Stimulated activated CD8-positive, alpha-beta memory T cell treated with anti-CD3 and anti-CD28 coated beads, Interleukin-4, amount 100 ng/mL, for 24 hours (primary cell): ENCODE results near the gene CCDC92B.
A peak's percentile ranks its signal among the peaks of the same experiment; 100 is the strongest.

Source experiments
- DNase-seq: peaks from one replicate; pipeline ENCODE4 v3.0.0-alpha.2; 2020; ENCODE audit warnings: low read depth

CCDC92B gene

DNA sequence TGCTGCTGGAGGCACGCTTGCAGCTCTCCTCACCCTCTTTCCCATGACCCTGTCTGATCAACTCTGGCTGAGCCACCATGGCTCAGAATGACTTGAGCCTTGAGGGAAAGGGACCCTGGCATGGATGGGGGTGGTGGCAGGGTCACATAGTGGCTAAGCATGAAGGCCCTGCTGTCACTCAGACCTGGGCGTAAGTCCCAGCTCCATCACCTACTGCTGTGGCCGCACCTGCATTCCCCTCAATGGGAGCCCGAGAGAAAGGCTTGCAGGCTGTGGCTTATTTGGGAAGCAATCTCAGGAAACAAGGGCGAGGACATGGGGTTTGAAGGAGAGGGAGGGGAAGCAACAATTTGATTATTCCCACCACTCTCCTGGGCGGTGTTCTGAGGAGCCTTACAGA is 29.0 kb upstream of the CCDC92B start:
- no peak for DNase-seq

DNA sequence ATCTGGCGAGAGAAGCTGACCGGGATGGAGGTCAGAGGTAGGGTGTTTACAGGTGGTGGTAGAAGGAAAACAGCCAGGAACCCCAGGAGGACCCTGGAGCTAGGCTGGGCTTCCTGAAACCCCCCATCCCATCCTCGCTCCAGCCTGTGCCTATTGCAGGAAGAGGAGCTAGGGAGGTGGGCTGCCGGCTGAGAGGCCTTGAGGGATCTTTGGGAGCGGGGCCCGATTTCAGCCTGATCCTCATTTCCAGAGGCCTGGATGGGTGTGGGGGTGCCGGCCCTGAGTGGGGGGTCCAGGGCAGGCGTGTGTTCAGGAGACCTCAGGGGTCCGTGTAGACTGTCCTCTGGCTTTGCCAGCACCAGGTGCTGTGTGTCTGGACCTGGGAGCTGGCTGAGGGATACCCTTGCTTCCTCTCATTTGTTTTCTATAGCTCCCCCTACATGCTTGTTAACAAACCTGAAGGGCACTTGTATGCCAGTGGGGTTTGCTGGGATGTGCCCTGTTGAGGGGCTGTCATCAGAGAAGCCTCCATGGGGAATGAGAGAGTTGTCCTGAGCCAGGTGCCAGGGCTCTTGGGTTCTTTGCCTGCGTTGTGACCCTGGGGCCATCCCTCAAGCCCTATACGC is 27.9 kb upstream of the CCDC92B start:
- no peak for DNase-seq

DNA sequence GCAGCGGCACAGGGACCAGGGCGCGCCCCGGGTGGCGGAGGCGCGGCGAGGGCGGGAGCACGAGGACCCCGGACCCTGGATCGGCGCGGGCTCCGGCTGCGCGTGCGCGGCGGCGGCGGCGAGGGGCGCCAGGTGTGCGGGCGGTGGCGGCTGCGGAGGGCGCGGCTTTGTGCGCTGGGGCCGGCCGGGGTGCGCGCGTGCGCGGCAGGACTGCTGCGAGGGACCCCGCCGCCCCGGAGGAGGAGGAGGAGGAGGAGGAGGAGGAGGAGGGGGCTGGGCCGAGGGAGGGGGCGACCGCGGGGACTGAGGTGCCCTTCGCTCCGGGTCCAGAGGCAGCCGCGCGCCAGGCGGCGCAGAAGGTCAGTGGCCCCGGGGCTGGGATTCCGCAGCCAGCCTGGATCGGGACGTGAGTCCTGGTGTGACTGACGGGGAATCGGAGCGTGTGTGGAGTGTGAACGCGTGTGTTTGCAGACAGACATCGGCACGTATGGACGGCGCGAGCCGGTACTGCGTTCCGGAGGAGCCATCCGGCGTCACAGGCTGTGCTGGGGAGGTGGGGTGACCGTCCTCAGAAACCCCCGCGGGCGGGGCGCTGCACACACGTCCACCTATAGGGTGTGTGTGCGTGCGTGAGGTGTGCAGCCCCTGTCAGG is 27.3 kb upstream of the CCDC92B start:
- DNase-seq, result no peak

DNA sequence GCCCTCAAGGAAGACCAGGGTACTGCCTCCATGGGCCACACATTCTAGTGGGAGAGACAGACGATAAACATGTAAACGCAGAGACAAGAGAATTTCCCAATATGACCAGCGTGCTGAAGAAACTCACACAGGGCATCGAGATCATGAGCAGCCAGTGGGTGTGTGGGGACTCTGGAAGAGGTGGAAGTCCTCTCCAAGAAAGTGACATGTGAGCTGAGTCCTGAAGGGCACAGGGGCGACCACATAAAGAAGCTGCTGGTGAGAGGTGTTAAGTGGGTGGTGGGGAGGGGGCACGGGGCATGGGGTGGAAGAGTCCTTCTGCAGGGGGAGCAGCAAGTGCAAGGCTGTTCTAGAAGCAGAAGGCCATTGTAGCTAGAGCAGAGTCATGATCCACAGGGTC is 25.8 kb upstream of the CCDC92B start:
- DNase-seq, result no peak

DNA sequence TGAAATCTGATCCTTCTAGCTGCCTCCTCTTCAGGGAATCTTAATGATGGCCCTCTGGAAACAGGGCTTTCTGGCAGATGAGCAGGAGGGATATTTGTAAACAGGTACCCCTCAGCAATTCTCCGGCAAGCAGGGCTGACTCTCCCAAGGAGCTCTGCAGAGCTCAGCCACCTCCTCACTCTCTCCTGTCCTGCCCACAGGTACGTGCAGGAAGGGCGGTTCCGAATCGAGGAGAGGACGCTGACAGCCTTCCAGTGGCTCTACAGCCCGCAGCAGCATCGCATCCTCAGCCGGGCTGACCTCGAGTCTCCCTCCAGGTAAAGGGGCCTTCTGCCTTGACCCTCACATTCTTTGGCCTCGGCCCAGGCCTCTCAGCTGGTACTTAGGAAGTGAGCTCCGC is 20.7 kb upstream of the CCDC92B start:
- DNase-seq, result no peak

DNA sequence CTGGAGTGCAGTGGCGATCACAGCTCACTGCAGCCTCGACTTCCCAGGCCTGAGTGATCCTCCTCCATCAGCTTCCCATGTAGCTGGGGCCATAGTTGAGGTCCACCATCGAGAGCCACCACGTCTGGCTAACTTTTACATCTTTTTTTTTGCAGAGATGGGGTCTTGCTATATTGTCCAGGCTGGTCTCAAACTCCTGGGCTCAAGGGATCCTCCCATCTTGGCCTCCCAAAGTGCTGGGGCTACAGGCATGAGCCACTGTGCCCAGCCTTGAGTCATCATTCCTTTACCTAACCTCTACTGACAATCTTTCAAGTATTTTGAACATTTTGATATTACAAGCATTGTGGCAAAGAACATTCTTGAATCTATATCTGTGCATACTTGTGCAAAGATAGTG is 9.4 kb upstream of the CCDC92B start:
- no peak for DNase-seq

DNA sequence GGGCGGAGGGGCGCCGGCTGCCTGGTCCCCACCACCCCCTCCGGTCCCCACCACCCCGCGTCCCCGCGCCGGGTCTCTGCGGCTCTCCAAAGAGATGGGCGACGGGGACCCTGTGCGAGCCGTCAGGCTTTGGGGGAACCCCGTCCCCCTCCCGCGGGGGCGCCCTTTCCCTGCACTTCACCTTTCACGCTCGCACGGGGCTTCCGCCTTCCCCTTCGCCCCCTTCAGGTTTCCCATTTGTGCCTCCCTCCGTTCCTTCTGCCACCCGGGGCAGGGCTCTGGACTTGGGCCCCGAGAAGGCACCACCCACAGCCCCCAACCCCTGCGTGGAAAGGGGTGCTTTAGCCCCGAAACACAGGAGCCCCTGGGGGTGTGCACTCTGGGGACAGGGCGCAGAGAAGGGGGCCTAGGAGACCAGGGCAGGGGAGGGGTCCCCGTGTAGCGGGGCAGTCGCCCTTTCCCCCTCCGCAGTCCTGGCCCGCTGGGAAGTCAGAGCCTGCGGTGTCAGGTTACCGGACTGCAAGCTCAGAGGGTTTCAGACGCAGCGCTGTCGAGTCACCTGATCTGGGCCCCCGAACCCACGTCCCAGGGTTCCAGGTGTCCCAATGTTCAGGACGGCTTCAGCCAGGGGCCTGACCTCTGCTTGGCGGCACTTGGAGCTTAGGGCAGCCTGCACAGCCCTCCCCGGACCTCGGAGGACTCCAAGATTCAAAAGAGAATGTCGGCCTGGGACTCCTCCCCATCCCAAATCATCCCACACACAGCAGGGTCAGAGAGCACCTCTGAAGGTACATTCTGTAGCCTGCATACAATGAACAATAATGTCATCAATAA is 6.7 kb upstream of the CCDC92B start:
- no peak for DNase-seq

DNA sequence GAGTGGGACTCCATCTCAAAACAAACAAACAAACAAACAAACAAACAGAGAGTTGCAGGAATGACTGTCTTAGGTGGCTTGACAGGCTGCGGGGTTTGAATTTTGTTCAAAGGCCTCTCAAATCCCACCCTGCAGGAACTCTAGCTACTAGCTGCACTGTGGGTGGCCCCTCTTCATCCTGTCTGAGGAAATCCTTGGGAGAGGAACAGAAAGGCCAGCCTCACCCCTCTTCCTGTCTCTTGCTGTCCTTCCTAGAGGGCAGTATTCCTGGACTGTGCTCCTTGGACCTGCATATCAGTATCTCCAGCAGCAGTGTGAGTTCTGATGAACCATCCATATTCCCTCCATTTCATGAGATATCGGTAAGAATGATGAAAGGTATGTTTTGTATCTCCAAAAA is 2.0 kb upstream of the CCDC92B start:
- DNase-seq, result no peak

DNA sequence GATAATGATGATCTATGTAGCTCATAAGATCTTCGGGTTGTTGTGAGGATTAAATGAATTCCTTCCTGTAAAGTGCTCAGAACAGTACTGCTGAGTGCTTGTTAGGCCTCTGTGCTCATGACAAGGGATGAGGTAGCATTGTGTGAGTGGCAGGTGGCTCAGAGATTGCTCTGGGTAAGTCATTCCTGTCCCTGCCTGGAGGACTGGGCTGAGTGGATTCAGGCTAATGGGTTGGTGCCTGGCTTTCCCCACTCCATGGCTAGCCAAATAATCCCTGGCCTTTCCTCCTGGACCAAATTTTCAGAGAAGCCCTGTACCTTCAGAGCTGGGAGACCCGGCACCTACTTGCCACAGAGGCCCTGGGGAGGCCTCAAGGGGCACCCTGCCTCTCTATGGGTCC is 1.3 kb upstream of the CCDC92B start:
- DNase-seq, result no peak

DNA sequence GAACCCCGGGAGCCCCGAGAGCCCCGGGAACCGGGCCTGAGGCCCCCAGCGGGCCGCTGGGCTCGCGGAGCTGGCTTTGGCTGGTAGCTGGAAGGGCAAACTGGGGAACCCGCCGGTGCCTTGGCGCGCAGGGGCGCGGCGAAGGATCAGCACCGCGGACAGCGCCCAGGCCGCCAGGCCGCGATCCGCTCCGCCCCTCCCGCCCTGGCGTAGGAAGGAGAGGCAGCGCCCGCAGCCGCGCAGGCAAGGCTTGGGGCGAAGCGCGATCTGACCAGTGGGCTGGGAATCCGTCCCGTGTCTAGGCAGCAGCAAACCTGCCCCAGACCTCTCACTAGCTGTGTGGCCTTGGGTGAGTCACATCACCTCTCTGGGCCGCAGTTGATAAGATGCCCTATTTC is 331 bp upstream of the CCDC92B start:
- peak; percentile 63 for DNase-seq

DNA sequence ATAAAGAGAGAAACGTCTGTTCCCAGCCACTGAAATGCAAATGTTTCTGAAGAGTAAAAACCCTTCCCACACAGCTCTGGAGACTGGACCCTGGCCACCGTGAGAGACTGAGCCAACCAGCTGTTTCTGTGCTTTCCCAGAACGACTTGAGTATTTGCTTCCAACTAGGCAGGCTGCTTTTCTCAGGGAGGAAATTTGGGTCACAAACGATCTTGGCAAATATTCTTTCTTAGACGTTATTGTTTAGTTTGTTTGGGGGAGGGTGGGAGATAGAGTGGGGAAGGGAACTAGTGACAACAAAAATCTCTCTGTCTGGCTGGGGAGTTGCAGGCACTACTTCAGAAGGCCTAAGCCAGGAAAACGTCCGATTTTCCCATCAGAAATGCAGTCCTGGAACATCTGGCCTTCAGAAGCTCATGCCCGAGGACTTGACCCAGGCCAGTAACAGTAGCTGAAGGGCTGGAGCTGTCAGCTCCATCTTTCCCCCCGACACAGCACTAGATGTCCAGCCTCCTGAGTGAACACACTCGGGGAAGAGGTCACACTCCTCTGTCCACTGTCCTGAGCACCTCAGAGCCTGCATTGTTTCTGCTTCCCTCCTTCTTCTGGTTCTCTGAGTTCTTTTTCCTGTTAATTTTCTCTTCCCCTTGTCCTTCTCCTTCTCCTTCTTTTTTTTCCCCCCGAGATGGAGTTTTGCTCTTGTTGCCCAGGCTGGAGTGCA is 4.0 kb downstream of the CCDC92B start:
- no peak for DNase-seq

DNA sequence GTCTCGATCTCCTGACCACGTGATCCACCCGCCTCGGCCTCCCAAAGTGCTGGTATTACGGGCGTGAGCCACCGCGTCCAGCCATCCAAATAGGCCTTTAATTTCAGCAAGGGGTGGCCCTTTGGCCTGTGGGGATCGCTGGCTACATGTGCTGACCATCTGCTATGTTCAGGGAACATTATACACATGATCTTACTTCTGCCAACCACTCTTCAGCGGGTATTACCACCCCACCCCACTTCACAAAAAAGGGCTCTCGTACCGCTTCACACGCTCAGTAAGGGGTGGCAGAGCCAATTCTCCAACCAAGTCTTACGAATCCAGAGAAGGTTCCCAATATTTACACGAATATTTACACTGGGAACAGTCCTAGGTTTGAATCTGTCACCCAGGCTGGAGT is 11.8 kb downstream of the CCDC92B start:
- DNase-seq, result no peak

DNA sequence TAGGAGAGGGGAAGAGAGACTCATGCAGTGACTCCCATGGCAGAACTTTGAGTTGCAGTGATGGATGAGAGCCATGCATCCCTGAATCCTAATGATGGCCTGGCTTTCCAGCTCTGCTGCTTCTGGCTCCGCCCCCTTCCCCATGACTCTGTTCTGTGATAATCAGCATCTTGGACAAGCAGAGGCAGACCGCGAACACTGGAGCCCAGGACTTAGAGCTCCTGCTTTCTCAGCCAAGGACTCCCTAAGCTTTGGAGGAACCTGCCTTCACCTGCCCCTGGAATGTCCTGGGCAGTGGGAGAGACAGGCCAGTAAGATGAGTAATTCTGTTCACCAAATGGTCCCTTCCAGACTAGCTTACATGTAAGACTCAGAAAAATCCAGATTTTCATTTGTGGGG is 12.5 kb downstream of the CCDC92B start:
- DNase-seq, result no peak

DNA sequence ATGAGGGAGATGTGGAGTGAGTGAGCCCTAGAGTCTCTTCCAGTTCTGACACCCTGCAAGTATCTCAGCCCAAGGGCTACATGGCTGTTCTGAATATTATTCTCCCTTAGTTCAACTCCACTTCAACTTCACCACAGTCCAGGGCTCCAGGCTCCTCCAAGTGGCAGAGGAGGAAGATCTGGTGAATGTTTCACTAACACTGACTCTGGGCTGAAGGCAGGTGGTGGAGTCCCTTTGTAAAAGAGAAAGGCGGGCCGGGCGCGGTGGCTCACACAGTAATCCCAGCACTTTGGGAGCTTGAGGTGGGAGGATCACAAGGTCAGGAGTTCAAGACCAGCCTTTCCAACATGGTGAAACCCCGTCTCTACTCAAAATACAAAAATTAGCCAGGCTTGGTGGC is 13.6 kb downstream of the CCDC92B start:
- DNase-seq, result no peak

DNA sequence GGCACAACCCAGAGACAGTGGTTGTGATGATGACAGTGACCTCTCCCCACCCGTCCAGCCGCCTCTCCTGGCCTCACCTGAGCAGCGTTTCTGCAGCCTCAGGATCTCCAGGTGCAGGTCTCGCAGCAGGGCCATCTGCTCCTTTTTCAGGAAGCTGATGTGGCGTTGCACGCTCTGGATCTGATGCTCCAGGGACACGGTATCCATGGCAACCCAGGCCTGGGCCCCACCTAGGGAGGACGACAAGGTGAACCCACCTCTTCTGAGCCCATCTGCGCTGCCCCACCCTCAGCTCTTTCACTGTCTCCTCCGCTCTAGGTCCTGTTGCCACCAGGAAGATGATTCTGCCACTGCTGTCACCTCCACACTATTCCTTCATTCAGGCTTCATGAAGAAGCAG is 14.5 kb downstream of the CCDC92B start:
- DNase-seq, result no peak

DNA sequence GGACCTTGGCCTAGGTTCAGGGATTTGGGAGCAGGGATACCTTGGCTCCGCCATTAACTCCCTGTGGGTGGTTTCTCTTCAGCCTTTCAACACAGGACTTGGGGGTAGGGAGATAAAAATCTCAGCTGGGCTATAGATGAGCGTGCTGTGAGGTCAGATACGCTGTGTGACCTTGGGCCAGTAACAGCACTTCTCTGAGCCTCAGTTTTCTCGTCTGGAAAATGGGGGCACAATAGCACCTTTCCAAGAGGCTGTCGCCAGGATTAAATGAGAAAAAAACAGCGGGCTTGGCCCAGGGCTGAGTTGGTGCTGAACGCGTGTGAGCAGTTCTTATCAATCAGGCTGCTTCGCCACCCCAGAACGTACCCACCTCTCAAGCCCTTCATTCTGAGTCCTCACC is 17.6 kb downstream of the CCDC92B start:
- no peak for DNase-seq

DNA sequence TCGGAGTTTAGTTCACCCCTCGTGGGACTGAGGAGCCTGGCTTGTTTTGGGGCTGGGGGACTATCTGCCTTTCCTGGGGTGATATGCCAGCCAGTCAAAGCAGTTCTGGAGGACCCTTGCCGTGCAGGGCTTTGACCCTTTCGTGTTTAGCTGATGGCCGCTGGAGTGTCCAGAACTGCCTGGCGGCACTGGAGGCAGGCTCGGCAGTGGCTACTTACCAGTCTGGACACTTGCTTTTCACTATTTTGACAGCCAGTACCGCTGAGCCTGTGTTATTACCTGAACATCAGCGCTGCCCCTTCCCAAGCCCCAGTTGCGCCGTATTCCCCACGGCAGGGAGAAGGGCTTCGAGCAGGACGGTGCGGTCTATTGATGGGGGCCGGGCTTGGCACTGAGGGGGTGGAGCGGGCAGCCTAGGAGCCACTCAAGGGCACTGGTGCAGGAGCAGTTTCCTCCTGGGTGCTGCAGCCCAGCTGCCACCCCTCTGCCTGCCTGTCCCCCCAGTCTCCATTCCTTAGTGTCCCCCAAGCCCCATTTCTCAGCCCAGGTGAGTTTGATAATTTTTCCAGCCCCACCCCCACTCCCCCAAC is 18.6 kb downstream of the CCDC92B start:
- no peak for DNase-seq

DNA sequence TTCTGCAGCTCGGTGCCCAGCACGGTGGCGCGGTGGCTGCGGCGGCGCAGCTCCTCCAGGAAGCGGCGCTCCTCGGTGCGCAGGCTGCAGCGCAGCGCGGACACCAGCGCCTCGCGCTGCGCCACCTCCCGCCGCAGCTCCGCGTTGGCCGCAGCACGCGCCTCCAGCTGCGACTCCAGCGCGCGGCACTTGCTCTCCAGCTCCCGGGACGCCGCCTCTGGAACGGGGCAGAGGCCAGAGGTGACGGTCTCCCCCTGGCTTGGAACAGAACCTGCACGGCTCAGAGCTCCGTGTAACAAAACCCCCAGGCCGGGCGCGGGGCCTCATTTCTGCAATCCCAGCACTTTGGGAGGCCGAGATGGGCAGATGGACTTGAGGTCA is 24.7 kb downstream of the CCDC92B start:
- peak; percentile 26 for DNase-seq

DNA sequence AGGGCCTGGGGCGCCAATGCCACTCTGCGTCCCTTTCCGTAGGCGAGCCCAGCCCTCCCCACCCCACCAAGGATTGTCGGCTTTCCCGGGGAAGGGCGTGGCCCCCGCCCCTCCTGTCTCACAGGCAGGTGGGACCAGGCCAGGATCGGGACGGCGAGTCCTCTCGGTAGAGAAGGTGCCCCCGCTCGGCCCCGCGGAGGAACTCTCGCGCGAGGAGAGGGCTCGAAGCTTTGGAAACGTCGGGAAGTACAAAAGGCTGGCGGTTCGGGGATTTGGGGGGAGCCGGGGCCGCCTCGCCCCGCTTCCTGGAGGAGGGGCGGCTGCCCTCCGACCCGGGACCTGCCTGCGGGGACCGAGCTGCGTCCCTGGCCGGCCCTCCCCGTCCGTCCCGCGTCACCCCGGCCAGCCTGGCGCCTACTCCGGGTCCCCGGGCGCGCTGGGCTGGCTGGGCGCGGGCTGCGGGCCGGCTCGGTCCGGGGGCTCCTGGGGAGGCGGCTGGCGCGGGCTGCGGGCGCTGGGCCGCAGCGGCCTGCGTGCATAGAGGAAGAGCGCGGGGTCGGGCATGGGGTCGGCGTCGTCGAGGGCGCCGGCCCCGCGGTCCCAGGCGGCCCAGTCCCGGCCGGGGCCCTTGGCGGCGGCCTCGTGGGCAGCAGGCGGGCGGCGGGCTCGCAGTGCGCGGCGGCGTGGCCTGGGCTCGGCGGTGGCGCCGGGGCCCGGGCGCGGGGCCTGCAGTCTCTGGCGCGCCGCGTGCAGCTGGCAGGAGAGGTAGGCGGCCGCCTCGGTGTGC is 25.3 kb downstream of the CCDC92B start:
- DNase-seq, result no peak

DNA sequence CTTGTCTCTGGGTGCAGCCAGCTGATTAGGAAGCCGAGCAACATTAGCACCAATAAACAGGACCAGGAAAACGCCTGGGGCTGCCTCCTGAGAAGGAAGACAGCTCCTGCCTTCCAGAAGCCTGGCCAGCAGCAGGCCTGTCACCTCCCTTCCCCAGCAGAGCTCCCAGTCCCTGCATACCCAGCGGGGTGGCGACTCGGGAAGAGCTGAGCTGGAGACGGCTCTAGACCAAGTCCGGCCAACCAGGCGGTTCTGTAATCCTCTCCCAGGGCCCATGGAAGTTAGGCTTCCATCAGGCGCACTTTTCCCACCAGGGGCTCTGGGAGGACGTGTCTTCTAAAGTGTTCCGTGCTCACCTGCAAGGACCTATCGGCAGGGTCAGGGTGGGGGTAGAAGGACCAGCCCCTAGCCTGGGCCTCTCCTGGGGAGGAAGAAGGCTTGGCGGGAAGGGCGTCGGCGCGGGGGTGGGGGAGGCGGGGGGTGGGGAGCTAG is 25.9 kb downstream of the CCDC92B start:
- DNase-seq, result no peak

DNA sequence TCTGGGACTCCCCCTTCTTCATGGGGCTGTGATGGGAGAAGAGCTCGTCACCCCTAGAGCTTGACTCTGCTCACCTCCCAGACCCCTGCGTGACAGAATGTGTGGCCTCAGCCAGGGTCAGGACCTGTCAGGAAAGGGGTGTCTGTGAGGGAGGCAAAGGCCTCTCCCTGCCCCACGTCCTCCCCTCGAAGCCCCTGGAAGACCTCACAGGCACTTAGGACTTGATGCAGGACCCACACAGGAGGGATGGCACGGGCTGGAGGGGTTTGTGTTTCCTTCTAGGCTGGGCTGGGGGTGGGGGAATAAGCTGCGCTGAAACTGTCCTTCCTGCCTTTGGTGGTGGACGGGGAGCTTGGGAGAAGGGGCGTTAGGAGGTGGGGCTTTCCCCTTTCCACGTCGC is 26.8 kb downstream of the CCDC92B start:
- DNase-seq, result no peak
